Progenitor cell of endocrine pancreas (in vitro differentiated cells): ENCODE data around the gene NUP210. TPM values are rescaled to one million over a fixed set of nuclear protein-coding genes. Genes with fewer than 3 reads are reported as not detected.
"Not testable (repeated sequence)": the region's sequence is repeated elsewhere in the genome, so short reads cannot be mapped to it uniquely, and the experiment has no call there.

Experiments
- DNase-seq: peaks from one replicate; pipeline ENCODE4 v3.0.0; 2021; ENCODE audit warnings: low spot score; ENCODE audit not compliant: unreplicated experiment
- H3K27ac Mint-ChIP-seq: 2 replicates; pipeline ENCODE4 v1.8.0; 2021; ENCODE audit warnings: mild to moderate bottlenecking, moderate library complexity, mixed read lengths
- H3K27me3 Mint-ChIP-seq: 2 replicates; pipeline ENCODE4 v1.8.0; 2021; ENCODE audit warnings: mixed read lengths
- H3K36me3 Mint-ChIP-seq: 2 replicates; pipeline ENCODE4 v1.8.0; 2022; ENCODE audit warnings: mixed read lengths; ENCODE audit not compliant: insufficient read depth
- H3K4me1 Mint-ChIP-seq: 2 replicates; pipeline ENCODE4 v1.8.0; 2021; ENCODE audit warnings: low read depth, mixed read lengths
- H3K4me3 Mint-ChIP-seq: 2 replicates; pipeline ENCODE4 v1.8.0; 2021; ENCODE audit warnings: low read depth, mild to moderate bottlenecking, moderate library complexity, mixed read lengths
- H3K9me3 Mint-ChIP-seq: 2 replicates; pipeline ENCODE4 v1.8.0; 2021; ENCODE audit warnings: low read depth, mixed read lengths
- CTCF ChIP-seq: fragments of 200-600 bp; sonication (generic); IDR thresholded peaks from one replicate; pipeline ENCODE4 v1.5.0; 2021; ENCODE audit warnings: antibody characterized with exemption, mild to moderate bottlenecking; ENCODE audit not compliant: unreplicated experiment
- total RNA-seq: library from RNA; stranded (reverse); gene quantifications from 2 replicates; pipeline ENCODE4 v1.2.1, GENCODE V29; 2021

NUP210 gene
- total RNA-seq, 1 donor from 2014 or later = 78.2 TPM

GRCh38 chr3:13380971-13381370 is 39.2 kb downstream of the NUP210 start:
- Mint-ChIP-seq H3K4me1 (no peaks in the 10 kb centered on the region), H3K27me3 (no peaks in the 10 kb centered on the region), H3K36me3 (peaks cover 17% of the 10 kb centered on the region), H3K27ac (no peak overlapping the region), H3K9me3 (no peaks in the 10 kb centered on the region), H3K4me3 (no peak overlapping the region)
- DNase-seq = no peak
- no peak for TF ChIP-seq CTCF

GRCh38 chr3:13379201-13379830 is 40.8 kb downstream of the NUP210 start:
- Mint-ChIP-seq H3K36me3 (peaks cover 11% of the 10 kb centered on the region), H3K27me3 (no peaks in the 10 kb centered on the region), H3K9me3 (no peaks in the 10 kb centered on the region), H3K27ac (no peak overlapping the region), H3K4me1 (no peaks in the 10 kb centered on the region), H3K4me3 (no peak overlapping the region)
- no peak for TF ChIP-seq CTCF
- DNase-seq = no peak

GRCh38 chr3:13378155-13378554 is 42.0 kb downstream of the NUP210 start:
- Mint-ChIP-seq H3K4me1 (no peaks in the 10 kb centered on the region), H3K36me3 (peaks cover 11% of the 10 kb centered on the region), H3K9me3 (no peaks in the 10 kb centered on the region), H3K27me3 (no peaks in the 10 kb centered on the region), H3K27ac (no peak overlapping the region), H3K4me3 (no peak overlapping the region)
- no peak for DNase-seq
- TF ChIP-seq CTCF = no peak

GRCh38 chr3:13377741-13378140 is 42.4 kb downstream of the NUP210 start:
- H3K27me3 Mint-ChIP-seq, DNase-seq, H3K4me1 Mint-ChIP-seq, H3K9me3 Mint-ChIP-seq, H3K4me3 Mint-ChIP-seq, H3K27ac Mint-ChIP-seq: not testable (repeated sequence)
- peaks cover 11% of the 10 kb centered on the region for H3K36me3 Mint-ChIP-seq

GRCh38 chr3:13377021-13377420 is 43.1 kb downstream of the NUP210 start:
- Mint-ChIP-seq H3K9me3 (no peaks in the 10 kb centered on the region), H3K36me3 (peaks cover 14% of the 10 kb centered on the region), H3K4me1 (no peaks in the 10 kb centered on the region), H3K27ac (no peak overlapping the region), H3K27me3 (no peaks in the 10 kb centered on the region), H3K4me3 (no peak overlapping the region)
- DNase-seq = no peak
- no peak for TF ChIP-seq CTCF

- H3K4me3 Mint-ChIP-seq = no peak overlapping the region
- H3K27ac Mint-ChIP-seq = no peak overlapping the region
- no peak for TF ChIP-seq CTCF
- H3K36me3 Mint-ChIP-seq = peaks cover 14% of the 10 kb centered on the region
- no peaks in the 10 kb centered on the region for H3K27me3 Mint-ChIP-seq
- DNase-seq = no peak
- H3K4me1 Mint-ChIP-seq = no peaks in the 10 kb centered on the region
- no peaks in the 10 kb centered on the region for H3K9me3 Mint-ChIP-seq
Observed at GRCh38 chr3:13376091-13376490, 44.0 kb downstream of the NUP210 start.
